Measurements from ENCODE around the gene CISD1. TPM values are rescaled to one million over a fixed set of nuclear protein-coding genes. Genes with fewer than 3 reads are reported as not detected.

The CISD1 gene
- total and polyA plus RNA-seq, 2 of the 4 experiments (the other 2 are of a cell fraction) = 28.2 to 34.6 TPM

- H3K14ac ChIP-seq (replicated peaks; ENCODE audit: low read depth, low read length) = no peak overlapping the region
- H2AFZ ChIP-seq (replicated peaks; ENCODE audit: low read length, poor library complexity) = no peak overlapping the region
- dilution Hi-C loops (cut with HindIII; ENCODE audit: low sequenced_read_pairs, unreplicated experiment) (loop anchor here (25.0 kb wide), 1 partner anchor 132 kb away; no protein-coding TSS in a partner anchor), intact Hi-C loops (cut with micrococcal nuclease) (no loop called here), in situ Hi-C loops (cut with MboI; ENCODE audit: low sequenced_read_pairs) (no loop called here)
- no peak overlapping the region for H3K9ac ChIP-seq (ENCODE audit: low read depth, low read length)
- no peak overlapping the region for H3K27ac ChIP-seq (ENCODE audit: insufficient read depth, low read length)
- POLR2A ChIA-PET (ENCODE audit: unreplicated experiment) = no interaction called here
- TF ChIP-seq MXI1 (IDR thresholded peaks at IDR 0.05; ENCODE audit: borderline replicate concordance, low read depth, low read length) (no peak), MAZ (IDR thresholded peaks at IDR 0.05; ENCODE audit: borderline replicate concordance, low read depth, low read length) (no peak), CTCF (conservative IDR thresholded peaks at IDR 0.05; ENCODE audit: low read depth, low read length) (no peak), SMC3 (IDR thresholded peaks at IDR 0.05; ENCODE audit: low read depth, low read length) (no peak), BHLHE40 (IDR thresholded peaks at IDR 0.05; ENCODE audit: low read depth, low read length) (no peak), FOS (IDR thresholded peaks at IDR 0.05; ENCODE audit: low read depth, low read length) (no peak), RAD21 (IDR thresholded peaks at IDR 0.05; ENCODE audit: low read length) (no peak), CEBPB (IDR thresholded peaks at IDR 0.05; ENCODE audit: low read depth, low read length) (no peak), ELK1 (IDR thresholded peaks at IDR 0.05; ENCODE audit: borderline replicate concordance, low read depth, low read length) (no peak), NFE2L2 (IDR thresholded peaks at IDR 0.05; ENCODE audit: low read depth, low read length) (no peak), MAFK (IDR thresholded peaks at IDR 0.05; ENCODE audit: low read depth, low read length) (no peak), POLR2A (IDR thresholded peaks at IDR 0.05; ENCODE audit: low read depth, low read length) (no peak), USF2 (IDR thresholded peaks at IDR 0.05; ENCODE audit: low read depth, low read length) (no peak), RCOR1 (IDR thresholded peaks at IDR 0.05; ENCODE audit: insufficient replicate concordance, low read length) (no peak), CHD1 (IDR thresholded peaks at IDR 0.05; ENCODE audit: low read depth, low read length) (no peak), RFX5 (IDR thresholded peaks at IDR 0.05; ENCODE audit: low read depth, low read length) (no peak)
- no peak overlapping the region for H2BK20ac ChIP-seq (ENCODE audit: low read depth, low read length)
- H3K9me3 ChIP-seq (ENCODE audit: control insufficient read depth, insufficient read depth, low read length) = no peaks in the 10 kb centered on the region
- H3K36me3 ChIP-seq (ENCODE audit: control insufficient read depth, insufficient read depth, low read length) = no peaks in the 10 kb centered on the region
- ATAC-seq (ENCODE audit: low read depth) (no peak), DNase-seq (no peak)
- H3K79me1 ChIP-seq (ENCODE audit: low read depth in 1 of 2, low read length in 2 of 2) = no peaks in the 10 kb centered on the region
- no TSS peak for BruUV-seq (replicated peaks)
- H3K27me3 ChIP-seq (ENCODE audit: control insufficient read depth, insufficient read depth, low read length) = no peaks in the 10 kb centered on the region
- no peak overlapping the region for H2BK15ac ChIP-seq (ENCODE audit: low read depth, low read length)
- H4K8ac ChIP-seq (ENCODE audit: low read depth in 2 of 2, low read length in 2 of 2) = no peak overlapping the region
- H4K91ac ChIP-seq (ENCODE audit: insufficient read depth, low read depth, low read length) = no peak overlapping the region
- no peak overlapping the region for H4K5ac ChIP-seq (ENCODE audit: low read depth, low read length)
- no peaks in the 10 kb centered on the region for H3K4me1 ChIP-seq (ENCODE audit: control insufficient read depth, insufficient read depth, low read length)
- H2BK120ac ChIP-seq (ENCODE audit: low read depth, low read length) = no peak overlapping the region
- no peak overlapping the region for H3K4me2 ChIP-seq (ENCODE audit: low read depth, low read length)
- CTCF ChIA-PET = no interaction called here
- H3K18ac ChIP-seq (ENCODE audit: low read depth, low read length) = no peak overlapping the region
- no peak overlapping the region for H2BK5ac ChIP-seq (ENCODE audit: low read depth, low read length, poor library complexity, severe bottlenecking)
- no peak overlapping the region for H3K4ac ChIP-seq (ENCODE audit: low read depth, low read length)
- no CpG with 5 or more reads among the region's 1 CpG for WGBS, 2 experiments (ENCODE audit: extremely low coverage in 2 of 2, insufficient read length in 1 of 2)
- H3K23ac ChIP-seq (ENCODE audit: low read depth, low read length) = no peak overlapping the region
- H3K4me3 ChIP-seq (ENCODE audit: insufficient read depth, low read depth, low read length) = no peak overlapping the region
- no peak overlapping the region for H2AK9ac ChIP-seq (replicated peaks; ENCODE audit: low read depth, low read length, poor library complexity)
- H3K9me1 ChIP-seq (ENCODE audit: insufficient read depth, low read length) = no peaks in the 10 kb centered on the region
- no peak overlapping the region for H3K56ac ChIP-seq (ENCODE audit: extremely low read depth, insufficient read depth, low read length)
- no peaks in the 10 kb centered on the region for H4K20me1 ChIP-seq (ENCODE audit: insufficient read depth, low read length)
- no peak overlapping the region for H2AK5ac ChIP-seq (ENCODE audit: low read depth, low read length)
Measured at GRCh38 chr10:58319599-58319998, 50.6 kb downstream of the CISD1 start.
